Lower leg skin (tissue), 3 donors: ENCODE results near the gene ZGRF1.

Source experiments
- POLR2A ChIP-seq, 2 donors: fragments of 450-650 bp; IDR thresholded peaks; one replicate each; pipeline ENCODE4 v1.6.1; 2016 to 2017; ENCODE audit warnings: antibody characterized with exemption in 2 of 2, mild to moderate bottlenecking in 1 of 2, moderate library complexity in 1 of 2
- TF ChIP-seq, protein P1 (sequence below), 3 donors: fragments of 450-650 bp; IDR thresholded peaks; one replicate each; pipeline ENCODE4 v1.5.1; 2016; ENCODE audit warnings: antibody characterized with exemption in 3 of 3, mild to moderate bottlenecking in 3 of 3, moderate library complexity in 2 of 3

DNA sequence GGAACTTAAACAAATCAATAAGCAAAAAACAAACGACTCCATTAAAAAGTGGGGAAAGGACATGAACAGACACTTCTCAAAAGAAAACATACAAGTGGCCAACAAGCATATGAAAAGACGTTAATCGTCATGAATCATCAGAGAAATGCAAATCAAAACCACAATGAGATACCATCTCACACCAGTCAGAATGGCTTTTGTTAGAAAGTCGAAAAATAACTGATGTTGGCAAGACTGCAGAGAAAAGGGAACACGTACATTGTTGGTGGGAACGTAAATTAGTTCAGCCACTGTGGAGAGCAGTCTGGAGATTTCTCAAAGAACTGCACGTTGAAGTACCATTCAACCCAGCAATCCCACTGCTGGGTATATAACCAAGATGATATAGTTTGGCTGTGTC, 144.4 kb downstream of the ZGRF1 start:
- TF ChIP-seq, protein P1, sequence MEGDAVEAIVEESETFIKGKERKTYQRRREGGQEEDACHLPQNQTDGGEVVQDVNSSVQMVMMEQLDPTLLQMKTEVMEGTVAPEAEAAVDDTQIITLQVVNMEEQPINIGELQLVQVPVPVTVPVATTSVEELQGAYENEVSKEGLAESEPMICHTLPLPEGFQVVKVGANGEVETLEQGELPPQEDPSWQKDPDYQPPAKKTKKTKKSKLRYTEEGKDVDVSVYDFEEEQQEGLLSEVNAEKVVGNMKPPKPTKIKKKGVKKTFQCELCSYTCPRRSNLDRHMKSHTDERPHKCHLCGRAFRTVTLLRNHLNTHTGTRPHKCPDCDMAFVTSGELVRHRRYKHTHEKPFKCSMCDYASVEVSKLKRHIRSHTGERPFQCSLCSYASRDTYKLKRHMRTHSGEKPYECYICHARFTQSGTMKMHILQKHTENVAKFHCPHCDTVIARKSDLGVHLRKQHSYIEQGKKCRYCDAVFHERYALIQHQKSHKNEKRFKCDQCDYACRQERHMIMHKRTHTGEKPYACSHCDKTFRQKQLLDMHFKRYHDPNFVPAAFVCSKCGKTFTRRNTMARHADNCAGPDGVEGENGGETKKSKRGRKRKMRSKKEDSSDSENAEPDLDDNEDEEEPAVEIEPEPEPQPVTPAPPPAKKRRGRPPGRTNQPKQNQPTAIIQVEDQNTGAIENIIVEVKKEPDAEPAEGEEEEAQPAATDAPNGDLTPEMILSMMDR (IDR thresholded peaks at IDR 0.05): no peak
- TF ChIP-seq POLR2A (IDR thresholded peaks at IDR 0.05): no peak
